ENCODE data around the gene ETNPPL. TPM values are rescaled to one million over a fixed set of nuclear protein-coding genes. Genes with fewer than 3 reads are reported as not detected.
"Not testable (repeated sequence)": the region's sequence is repeated elsewhere in the genome, so short reads cannot be mapped to it uniquely, and the experiment has no call there.

The ETNPPL gene
- total RNA-seq, 2 experiments from 2014 or later, result not detected

DNA sequence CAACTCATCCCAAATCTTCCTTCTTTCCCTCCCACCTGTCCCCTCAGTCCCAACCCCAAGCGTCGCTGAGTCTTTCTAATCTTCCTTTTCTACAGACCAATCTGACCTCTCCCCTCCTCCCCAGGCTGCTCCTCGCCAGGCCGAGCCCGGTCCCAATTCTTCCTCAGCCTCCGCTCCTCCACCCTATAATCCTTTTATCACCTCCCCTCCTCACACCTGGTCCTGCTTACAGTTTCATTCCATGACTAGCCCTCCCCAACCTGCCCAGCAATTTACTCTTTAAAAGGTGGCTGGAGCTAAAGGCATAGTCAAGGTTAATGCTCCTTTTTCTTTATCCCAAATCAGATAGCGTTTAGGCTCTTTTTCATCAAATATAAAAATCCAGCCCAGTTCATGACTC, 52.3 kb downstream of the ETNPPL start:
- CTCF ChIA-PET, POLR2A ChIA-PET, ATAC-seq: not testable (repeated sequence)

DNA sequence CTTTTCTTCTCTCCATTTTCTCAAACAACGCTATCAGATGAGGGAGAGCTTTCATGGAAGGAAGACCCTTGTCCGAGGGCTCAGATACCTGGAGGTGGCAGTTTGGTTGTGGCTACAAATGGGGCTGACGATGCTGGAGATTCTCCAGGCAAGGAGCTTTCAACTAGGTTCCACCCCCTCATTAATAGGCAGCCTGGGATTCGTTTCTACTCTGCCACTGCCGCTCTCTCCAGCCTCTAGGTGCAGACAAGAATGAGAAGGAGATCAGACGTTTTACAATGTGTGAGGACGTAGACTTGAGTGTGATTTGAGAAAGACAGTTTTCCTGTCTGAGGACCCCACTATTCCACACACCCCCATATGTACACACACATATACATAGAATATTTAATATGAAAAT, 53.1 kb downstream of the ETNPPL start:
- CTCF ChIA-PET, result no interaction called here
- no peak for DNase-seq
- ATAC-seq, result no peak
- H3K4me3 Mint-ChIP-seq, result no peak overlapping the region
- H3K36me3 Mint-ChIP-seq (ENCODE audit: low read depth), result no peaks in the 10 kb centered on the region
- POLR2A ChIA-PET, result no interaction called here
- no peaks in the 10 kb centered on the region for H3K4me1 Mint-ChIP-seq (ENCODE audit: low read depth)
- no peaks in the 10 kb centered on the region for H3K27me3 Mint-ChIP-seq (ENCODE audit: low read depth)
- no peak overlapping the region for H3K27ac Mint-ChIP-seq
- H3K9me3 Mint-ChIP-seq (ENCODE audit: insufficient read depth), result no peaks in the 10 kb centered on the region

More for the DNA sequence above, 52.3 kb downstream of the ETNPPL start:
- H3K4me1 Mint-ChIP-seq (ENCODE audit: low read depth); H3K4me3 Mint-ChIP-seq; H3K27ac Mint-ChIP-seq; H3K27me3 Mint-ChIP-seq (ENCODE audit: low read depth); H3K9me3 Mint-ChIP-seq (ENCODE audit: insufficient read depth); DNase-seq; H3K36me3 Mint-ChIP-seq (ENCODE audit: low read depth): not testable (repeated sequence)

DNA sequence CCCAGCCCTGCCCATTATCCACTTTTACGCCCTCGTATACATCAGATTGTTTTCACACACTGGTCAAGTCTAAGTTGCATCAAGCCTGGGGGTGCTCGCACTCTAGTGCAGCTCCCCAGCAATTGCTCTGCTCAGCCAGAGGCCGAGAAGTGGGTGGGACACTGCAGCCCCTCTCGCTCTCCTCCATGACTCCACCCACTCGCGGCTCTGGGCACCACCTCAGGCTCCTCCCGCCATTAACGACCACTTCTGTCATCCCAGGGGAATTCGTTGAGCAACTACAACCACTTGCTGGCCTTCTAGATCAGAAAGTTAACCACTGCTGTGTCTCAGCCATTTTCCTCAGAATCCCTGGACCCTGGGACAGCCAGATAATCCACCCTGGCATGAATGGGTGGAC, 53.6 kb downstream of the ETNPPL start:
- Mint-ChIP-seq H3K27me3 (ENCODE audit: low read depth) (no peaks in the 10 kb centered on the region), H3K27ac (no peak overlapping the region), H3K4me3 (no peak overlapping the region), H3K36me3 (ENCODE audit: low read depth) (no peaks in the 10 kb centered on the region), H3K4me1 (ENCODE audit: low read depth) (no peaks in the 10 kb centered on the region), H3K9me3 (ENCODE audit: insufficient read depth) (no peaks in the 10 kb centered on the region)
- ChIA-PET POLR2A (no interaction called here), CTCF (no interaction called here)
- no peak for DNase-seq
- ATAC-seq, result no peak

DNA sequence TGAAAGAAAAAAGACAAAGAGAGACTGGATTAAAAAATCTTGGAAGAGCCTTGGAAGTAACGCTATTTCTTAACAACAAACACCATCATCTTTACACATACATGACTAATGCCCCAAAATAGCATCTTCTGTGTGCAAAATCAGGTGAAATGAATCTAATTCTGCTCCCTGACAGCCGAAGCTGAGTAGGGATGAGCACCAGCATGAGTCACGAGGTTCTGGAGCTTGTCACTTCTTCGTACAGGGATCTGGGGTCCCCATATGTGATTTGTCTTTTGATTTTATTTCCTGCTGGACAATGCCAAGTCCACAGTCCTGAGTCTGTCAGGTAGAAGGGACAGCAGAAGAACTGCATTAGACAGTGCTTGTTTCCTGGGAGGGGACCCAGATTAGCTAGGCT, 56.6 kb downstream of the ETNPPL start:
- H3K36me3 Mint-ChIP-seq (ENCODE audit: low read depth), result no peaks in the 10 kb centered on the region
- no peak for DNase-seq
- ATAC-seq, result no peak
- ChIA-PET POLR2A (no interaction called here), CTCF (no interaction called here)
- H3K9me3 Mint-ChIP-seq (ENCODE audit: insufficient read depth), result no peaks in the 10 kb centered on the region
- no peaks in the 10 kb centered on the region for H3K27me3 Mint-ChIP-seq (ENCODE audit: low read depth)
- H3K27ac Mint-ChIP-seq, result no peak overlapping the region
- H3K4me1 Mint-ChIP-seq (ENCODE audit: low read depth), result peaks cover 16% of the 10 kb centered on the region
- H3K4me3 Mint-ChIP-seq, result no peak overlapping the region

DNA sequence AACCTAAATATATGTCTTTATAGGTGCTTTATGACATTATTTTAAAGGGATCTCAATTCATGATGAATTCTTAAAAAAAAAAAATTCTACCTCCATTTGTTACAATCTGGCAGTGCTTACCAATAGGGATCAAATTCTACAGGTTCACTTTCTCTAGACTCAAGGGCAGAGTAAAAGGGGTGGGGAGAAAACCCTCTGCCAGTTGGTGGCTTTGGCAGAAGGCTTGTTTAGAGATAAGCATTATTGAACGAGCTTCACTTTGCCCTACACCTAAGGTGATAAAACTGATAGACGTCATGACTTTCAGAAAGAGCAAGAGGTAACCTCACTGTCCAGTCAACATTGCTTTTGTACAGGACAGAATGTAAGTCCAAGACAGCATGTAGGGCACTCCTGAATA, 58.9 kb downstream of the ETNPPL start:
- no peak overlapping the region for H3K4me3 Mint-ChIP-seq
- H3K36me3 Mint-ChIP-seq (ENCODE audit: low read depth), result no peaks in the 10 kb centered on the region
- POLR2A ChIA-PET, result no interaction called here
- H3K9me3 Mint-ChIP-seq (ENCODE audit: insufficient read depth), result no peaks in the 10 kb centered on the region
- CTCF ChIA-PET, result no interaction called here
- H3K4me1 Mint-ChIP-seq (ENCODE audit: low read depth), result peaks cover 16% of the 10 kb centered on the region
- ATAC-seq (no peak), DNase-seq (no peak)
- H3K27me3 Mint-ChIP-seq (ENCODE audit: low read depth), result no peaks in the 10 kb centered on the region
- H3K27ac Mint-ChIP-seq, result no peak overlapping the region

DNA sequence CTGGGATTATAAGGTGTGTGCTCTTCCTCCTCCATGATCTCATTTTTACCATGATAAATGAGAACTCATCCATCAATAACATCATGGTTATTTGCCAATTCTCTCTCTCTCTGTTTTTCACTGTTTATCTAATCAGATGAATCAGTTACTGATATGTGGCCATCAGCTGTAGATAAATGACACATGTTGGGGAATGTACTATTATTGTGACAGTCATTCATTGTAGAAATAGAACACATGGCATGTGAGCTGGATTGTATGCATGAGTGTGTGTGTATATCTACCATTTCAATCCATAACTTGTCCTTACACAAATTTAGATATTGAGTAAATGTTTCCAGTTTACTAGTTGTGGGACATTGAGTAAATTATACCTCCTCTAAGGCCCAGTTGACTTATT, 59.5 kb downstream of the ETNPPL start:
- CTCF ChIA-PET, result no interaction called here
- Mint-ChIP-seq H3K27ac (no peak overlapping the region), H3K4me1 (ENCODE audit: low read depth) (peaks cover 16% of the 10 kb centered on the region), H3K9me3 (ENCODE audit: insufficient read depth) (no peaks in the 10 kb centered on the region), H3K4me3 (no peak overlapping the region), H3K27me3 (ENCODE audit: low read depth) (peaks cover 2% of the 10 kb centered on the region), H3K36me3 (ENCODE audit: low read depth) (no peaks in the 10 kb centered on the region)
- DNase-seq (no peak), ATAC-seq (no peak)
- POLR2A ChIA-PET, result no interaction called here

DNA sequence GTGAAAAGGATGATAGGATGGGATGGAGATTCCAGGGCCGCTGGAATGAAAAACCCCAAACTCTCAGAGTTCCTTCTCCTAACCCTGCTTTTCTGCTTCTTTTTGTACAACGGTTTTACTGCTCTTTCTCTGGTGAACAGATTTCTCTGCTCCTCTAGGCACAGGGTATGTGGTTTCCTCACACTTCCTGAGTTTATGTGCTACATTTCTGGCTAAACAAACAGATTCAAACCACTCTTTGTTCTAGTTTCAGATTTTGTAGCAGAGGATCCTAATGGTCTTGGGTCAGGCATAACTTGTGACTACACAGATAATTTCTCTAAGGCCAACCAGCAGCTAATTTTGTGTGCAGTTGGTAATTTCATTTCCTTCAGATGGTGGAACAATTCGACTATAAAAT, 59.9 kb downstream of the ETNPPL start:
- H3K27ac Mint-ChIP-seq, result no peak overlapping the region
- H3K9me3 Mint-ChIP-seq (ENCODE audit: insufficient read depth), result no peaks in the 10 kb centered on the region
- no peaks in the 10 kb centered on the region for H3K36me3 Mint-ChIP-seq (ENCODE audit: low read depth)
- no peak overlapping the region for H3K4me3 Mint-ChIP-seq
- peaks cover 16% of the 10 kb centered on the region for H3K4me1 Mint-ChIP-seq (ENCODE audit: low read depth)
- H3K27me3 Mint-ChIP-seq (ENCODE audit: low read depth), result peaks cover 3% of the 10 kb centered on the region
- peak; percentile 68 for ATAC-seq
- no peak for DNase-seq
- ChIA-PET CTCF (interaction anchor here (0.6 kb wide), 1 partner anchor 432 kb away, joined by 3 read pairs; no protein-coding TSS in a partner anchor), POLR2A (no interaction called here)

DNA sequence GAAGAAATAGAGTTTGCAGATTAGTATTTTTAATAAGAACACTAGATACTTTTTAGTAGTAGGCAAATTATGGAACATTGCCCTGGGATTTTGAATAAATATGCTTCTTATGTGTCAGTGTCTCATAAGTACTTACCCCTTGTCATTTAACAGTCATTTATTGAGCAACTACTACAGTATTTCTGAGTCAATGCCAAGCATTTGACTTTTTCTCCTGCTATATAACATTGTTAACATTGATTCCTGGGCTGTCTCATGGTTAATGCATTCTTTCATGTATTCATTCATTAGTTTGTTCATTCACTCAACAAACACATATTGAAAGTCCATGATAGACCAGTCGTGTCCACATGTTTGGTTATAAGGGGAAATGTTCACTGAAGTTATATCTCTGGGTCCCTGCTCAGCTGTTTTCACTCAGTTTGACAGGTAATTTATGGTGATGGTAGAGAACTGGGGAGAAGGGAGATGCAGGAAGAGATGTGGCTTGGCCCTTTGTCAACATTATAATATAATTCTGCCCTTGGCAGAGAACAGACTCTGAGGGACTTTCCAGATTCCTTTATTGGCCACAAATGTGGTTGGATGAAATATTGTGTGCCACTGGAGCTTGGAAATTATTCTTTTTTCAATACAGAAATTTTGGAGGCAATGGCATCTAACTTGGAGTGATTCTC, 62.6 kb downstream of the ETNPPL start:
- no peaks in the 10 kb centered on the region for H3K9me3 Mint-ChIP-seq (ENCODE audit: insufficient read depth)
- H3K36me3 Mint-ChIP-seq (ENCODE audit: low read depth), result no peaks in the 10 kb centered on the region

DNA sequence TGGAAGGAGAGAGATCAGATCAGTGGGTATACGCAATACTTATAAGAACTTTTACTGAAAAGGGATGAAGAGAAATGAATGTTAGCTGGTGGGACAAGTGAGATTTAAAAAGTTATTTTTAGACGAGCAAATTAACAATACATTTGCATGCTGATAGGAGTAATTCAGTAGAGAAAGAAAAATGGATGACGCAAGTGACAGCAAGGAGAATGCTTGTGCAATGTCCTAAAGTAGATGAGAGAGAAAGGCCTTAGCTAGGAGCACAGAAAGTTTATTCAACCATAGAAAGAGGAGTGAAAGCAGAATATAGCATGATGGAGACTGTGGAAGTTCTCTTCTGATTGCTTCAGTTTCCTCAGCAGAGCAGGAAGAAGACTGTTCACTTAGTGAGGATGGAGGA, 66.7 kb downstream of the ETNPPL start:
- H3K4me1 Mint-ChIP-seq (ENCODE audit: low read depth), result no peaks in the 10 kb centered on the region
- no peak overlapping the region for H3K27ac Mint-ChIP-seq
- H3K4me3 Mint-ChIP-seq, result no peak overlapping the region
- no peaks in the 10 kb centered on the region for H3K9me3 Mint-ChIP-seq (ENCODE audit: insufficient read depth)
- ChIA-PET POLR2A (no interaction called here), CTCF (no interaction called here)
- peaks cover 3% of the 10 kb centered on the region for H3K27me3 Mint-ChIP-seq (ENCODE audit: low read depth)
- no peaks in the 10 kb centered on the region for H3K36me3 Mint-ChIP-seq (ENCODE audit: low read depth)
- ATAC-seq (no peak), DNase-seq (no peak)

More for the DNA sequence above, 62.6 kb downstream of the ETNPPL start:
- ATAC-seq, result no peak
- Mint-ChIP-seq H3K27me3 (ENCODE audit: low read depth) (peaks cover 3% of the 10 kb centered on the region), H3K4me3 (no peak overlapping the region), H3K27ac (no peak overlapping the region), H3K4me1 (ENCODE audit: low read depth) (peaks cover 16% of the 10 kb centered on the region)
- CTCF ChIA-PET, result no interaction called here
- POLR2A ChIA-PET, result no interaction called here
- DNase-seq, result no peak

DNA sequence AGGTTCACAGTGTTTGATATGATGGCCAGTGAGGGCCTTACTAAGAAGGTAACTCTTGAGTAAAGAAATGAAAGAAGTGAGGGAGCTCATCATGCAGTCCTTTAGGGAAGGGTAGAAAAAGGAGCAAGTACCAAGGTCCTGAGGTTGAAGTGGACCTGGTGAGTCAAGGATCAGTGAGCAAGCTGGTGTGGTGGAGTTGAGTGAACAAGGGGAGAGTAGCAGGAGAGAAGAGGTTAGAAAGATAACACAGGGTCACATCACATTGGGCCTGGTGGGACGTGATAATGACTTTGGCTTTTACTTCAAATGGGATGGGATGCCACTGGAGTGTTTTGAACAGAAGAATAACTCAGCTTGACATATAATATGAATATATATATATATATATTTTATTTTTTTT, 67.8 kb downstream of the ETNPPL start:
- no peaks in the 10 kb centered on the region for H3K9me3 Mint-ChIP-seq (ENCODE audit: insufficient read depth)
- POLR2A ChIA-PET, result no interaction called here
- no peak overlapping the region for H3K4me3 Mint-ChIP-seq
- H3K36me3 Mint-ChIP-seq (ENCODE audit: low read depth), result no peaks in the 10 kb centered on the region
- CTCF ChIA-PET, result no interaction called here
- no peak for ATAC-seq
- H3K4me1 Mint-ChIP-seq (ENCODE audit: low read depth), result no peaks in the 10 kb centered on the region
- peaks cover 3% of the 10 kb centered on the region for H3K27me3 Mint-ChIP-seq (ENCODE audit: low read depth)
- DNase-seq, result no peak
- no peak overlapping the region for H3K27ac Mint-ChIP-seq

DNA sequence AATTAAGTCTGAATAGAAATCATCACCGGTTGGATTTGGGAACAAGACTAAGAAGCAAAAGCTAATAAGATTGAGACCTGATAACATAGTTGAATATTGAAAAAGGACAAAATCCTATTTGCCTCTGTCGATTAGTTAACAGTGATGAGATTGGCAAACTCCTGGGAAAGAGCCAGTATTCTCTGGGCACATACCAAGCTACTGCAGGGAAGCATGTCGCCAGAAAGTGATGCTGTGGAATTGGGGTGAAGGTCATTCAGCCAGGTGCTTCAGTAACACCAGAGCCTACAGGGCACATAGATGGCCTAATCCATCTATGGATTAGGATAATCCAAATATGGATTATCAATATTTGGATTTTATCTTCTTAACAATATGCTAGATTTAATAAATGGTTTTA, 68.4 kb downstream of the ETNPPL start:
- DNase-seq (no peak), ATAC-seq (no peak)
- H3K4me3 Mint-ChIP-seq, result no peak overlapping the region
- H3K27me3 Mint-ChIP-seq (ENCODE audit: low read depth), result peaks cover 3% of the 10 kb centered on the region
- H3K27ac Mint-ChIP-seq, result no peak overlapping the region
- no peaks in the 10 kb centered on the region for H3K4me1 Mint-ChIP-seq (ENCODE audit: low read depth)
- POLR2A ChIA-PET, result no interaction called here
- CTCF ChIA-PET, result interaction anchor here (1.5 kb wide), 1 partner anchor 676 kb away, joined by 4 read pairs; no protein-coding TSS in a partner anchor
- no peaks in the 10 kb centered on the region for H3K36me3 Mint-ChIP-seq (ENCODE audit: low read depth)
- H3K9me3 Mint-ChIP-seq (ENCODE audit: insufficient read depth), result no peaks in the 10 kb centered on the region

DNA sequence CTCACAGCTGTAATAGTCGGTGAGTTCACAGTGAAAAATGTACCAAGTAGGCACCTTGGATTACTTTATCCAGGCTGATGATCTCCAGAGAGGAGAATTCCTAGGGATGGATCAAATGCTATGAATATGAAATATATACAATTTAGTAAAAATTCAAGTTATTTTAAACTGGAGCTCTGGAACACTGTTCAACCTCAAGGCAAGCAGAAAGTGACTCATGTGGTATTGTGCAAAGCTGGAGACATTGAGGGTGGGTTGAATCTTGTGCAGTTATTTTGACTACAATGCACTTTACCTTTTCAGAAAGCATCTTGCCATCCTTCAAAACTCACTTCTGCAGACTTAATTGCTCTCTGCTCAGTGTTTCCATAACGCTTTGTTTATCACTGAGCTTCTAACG, 69.0 kb downstream of the ETNPPL start:
- Mint-ChIP-seq H3K27ac (no peak overlapping the region), H3K4me1 (ENCODE audit: low read depth) (no peaks in the 10 kb centered on the region), H3K36me3 (ENCODE audit: low read depth) (no peaks in the 10 kb centered on the region), H3K9me3 (ENCODE audit: insufficient read depth) (no peaks in the 10 kb centered on the region), H3K4me3 (no peak overlapping the region), H3K27me3 (ENCODE audit: low read depth) (peaks cover 3% of the 10 kb centered on the region)
- POLR2A ChIA-PET, result no interaction called here
- CTCF ChIA-PET, result interaction anchor here (0.7 to 1.5 kb wide), 2 partner anchors 14 to 675 kb away, joined by 3 to 4 read pairs; no protein-coding TSS in a partner anchor
- no peak for ATAC-seq
- no peak for DNase-seq

DNA sequence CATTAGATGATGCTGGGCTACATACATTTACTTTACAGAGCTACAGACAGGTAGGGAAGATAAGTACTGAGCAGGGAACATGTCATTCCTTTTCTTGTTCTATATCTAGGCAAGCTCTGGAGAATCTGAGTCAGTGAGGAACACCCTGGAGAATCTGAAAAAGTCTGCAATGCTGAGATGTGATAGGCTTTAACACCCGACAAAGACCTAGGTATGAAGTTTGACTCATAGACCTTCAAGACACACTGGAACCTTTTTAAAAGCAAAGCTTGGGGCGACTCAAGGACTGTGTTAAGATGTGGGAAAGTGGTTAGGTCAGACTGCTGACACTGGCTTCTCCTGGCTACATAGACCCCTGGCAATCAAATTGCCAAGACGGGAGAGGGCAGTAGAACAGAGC, 69.6 kb downstream of the ETNPPL start:
- Mint-ChIP-seq H3K4me3 (no peak overlapping the region), H3K9me3 (ENCODE audit: insufficient read depth) (no peaks in the 10 kb centered on the region), H3K4me1 (ENCODE audit: low read depth) (no peaks in the 10 kb centered on the region), H3K27ac (no peak overlapping the region), H3K27me3 (ENCODE audit: low read depth) (no peaks in the 10 kb centered on the region), H3K36me3 (ENCODE audit: low read depth) (no peaks in the 10 kb centered on the region)
- DNase-seq (no peak), ATAC-seq (no peak)
- ChIA-PET CTCF (interaction anchor here (0.7 to 1.5 kb wide), 2 partner anchors 14 to 675 kb away, joined by 3 to 4 read pairs; no protein-coding TSS in a partner anchor), POLR2A (no interaction called here)

Data from activated CD8-positive, alpha-beta T cell treated with anti-CD3 and anti-CD28 coated beads, Interleukin-2, amount 10 ng/mL, durations not matched to agents 7 days and 5 days (primary cell).